Kidney (tissue), 14 donors: ENCODE data around the gene SEMA6A. TPM values are rescaled to one million over a fixed set of nuclear protein-coding genes. Genes with fewer than 3 reads are reported as not detected.
"Not testable (repeated sequence)": the region's sequence is repeated elsewhere in the genome, so short reads cannot be mapped to it uniquely, and the experiment has no call there.

Source experiments
- DNase-seq, 5 donors: peaks; one replicate each; pipeline ENCODE4 v3.0.0-alpha.2; 2013 to 2020
- FAIRE-seq: peaks from 2 replicates; lab custom pipeline; 2012; peaks lifted over from hg19 to GRCh38; lab: Jason Lieb, UNC
- H3K27ac ChIP-seq, 2 donors: one replicate each; pipeline ENCODE4 v1.7.0; 2013; ENCODE audit warnings: low read depth in 2 of 2, low read length in 2 of 2, inconsistent platforms in 1 of 2
- H3K27me3 ChIP-seq: one replicate; pipeline ENCODE4 v1.7.1; 2013; ENCODE audit warnings: low read length, inconsistent platforms; ENCODE audit not compliant: control insufficient read depth, insufficient read depth
- H3K36me3 ChIP-seq, 3 donors: one replicate each; pipeline versions ENCODE4 v1.7.0 to v1.7.1; 2013; ENCODE audit warnings: low read length in 3 of 3, control low read depth in 1 of 3, inconsistent platforms in 1 of 3; ENCODE audit not compliant: insufficient read depth in 3 of 3, control insufficient read depth in 2 of 3
- H3K4me1 ChIP-seq, 3 donors: one replicate each; pipeline versions ENCODE4 v1.7.0 to v1.7.1; 2013; ENCODE audit warnings: low read length in 3 of 3, inconsistent platforms in 1 of 3, low read depth in 1 of 3; ENCODE audit not compliant: control insufficient read depth in 2 of 3, insufficient read depth in 2 of 3
- H3K4me3 ChIP-seq, 3 donors: one replicate each; pipeline versions ENCODE4 v1.7.0 to v1.8.1; 2013; ENCODE audit warnings: low read length in 3 of 3, control low read depth in 1 of 3, inconsistent platforms in 1 of 3
- H3K9ac ChIP-seq, 3 donors: one replicate each; pipeline versions ENCODE4 v1.7.0 to v1.7.1; 2013; ENCODE audit warnings: low read length in 3 of 3, control low read depth in 1 of 3, inconsistent platforms in 1 of 3
- H3K9me3 ChIP-seq, 3 donors: one replicate each; pipeline versions ENCODE4 v1.7.0 to v1.7.1; 2013; ENCODE audit warnings: low read length in 3 of 3, control low read depth in 1 of 3, inconsistent platforms in 1 of 3; ENCODE audit not compliant: control insufficient read depth in 2 of 3, insufficient read depth in 1 of 3
- intact Hi-C: fragments of 100-400 bp; cut with DNase I; formaldehyde crosslinking; loops from one replicate; pipeline ENCODE4 v1.11.1; 2022
- polyA plus RNA-seq: library from polyadenylated mRNA; stranded (reverse); fragments of 350-450 nt; fragmentation: Illumina TruSeq; extraction: RNeasy Lipid Tissue Mini Kit (QIAGEN cat#74804); gene quantifications from one replicate; pipeline ENCODE4 v1.2.3, GENCODE V29; 2014; ENCODE audit warnings: low read depth, low replicate concordance; ENCODE audit not compliant: insufficient read depth
- total RNA-seq: library from RNA; stranded (reverse); fragmentation: NEBNext Ultra II Directional; extraction: Animal tissue kit (Norgen Biotek cat#: 25700); gene quantifications from one replicate; pipeline ENCODE4 v1.2.1, GENCODE V29; 2021
- TF ChIP-seq, protein P1 (sequence below): IDR thresholded peaks from 3 replicates; pipeline ENCODE4 v1.5.1; 2012; ENCODE audit warnings: mild to moderate bottlenecking, moderate library complexity, borderline replicate concordance; ENCODE audit not compliant: insufficient read depth; ENCODE audit errors: extremely low read depth
- donor health status: control.
- donor health status: control.
- donor health status: control.
- donor health status: control.
- donor health status: control.
- donor health status: DM: yes; HTN: yes; CAD: no.
- donor health status: Normal renal cell carcinoma (clear cell type).

SEMA6A gene
- total and polyA plus RNA-seq, 2 donors from 2014 or later = 4.0 to 51.6 TPM

DNA sequence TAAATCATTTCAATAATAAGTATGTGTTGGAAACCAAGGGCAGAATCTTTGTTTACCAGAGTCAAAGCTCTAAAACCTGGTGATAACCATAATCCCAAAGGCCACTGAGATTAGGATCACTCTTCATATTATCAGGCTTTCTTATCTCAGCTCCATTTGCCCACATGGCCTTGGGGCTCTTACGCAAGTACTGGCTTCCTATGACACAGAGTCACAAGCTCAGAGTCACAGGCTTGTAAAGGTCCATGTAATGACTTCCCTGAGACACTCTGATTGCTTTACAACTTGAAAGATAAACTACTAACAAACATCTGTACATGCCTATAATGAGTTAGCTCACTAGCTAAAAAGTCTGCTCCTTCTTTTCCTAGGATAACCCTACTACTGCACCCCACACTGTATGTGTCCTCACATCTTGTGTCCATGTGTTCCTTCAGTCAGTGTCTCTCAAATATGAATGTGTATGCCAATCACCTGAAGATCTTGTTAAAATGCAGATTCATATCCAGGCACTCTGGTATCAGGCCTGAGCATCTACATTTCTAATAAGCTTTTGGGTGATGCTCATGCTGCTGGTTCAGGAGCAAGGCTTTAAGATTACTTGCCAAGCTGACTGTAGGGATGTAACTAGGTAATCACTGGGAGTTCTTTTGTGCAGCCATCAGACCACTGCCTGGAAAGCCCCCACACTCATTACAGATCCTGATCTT, 28.4 kb downstream of the SEMA6A start:
- DNase-seq (no peak), FAIRE-seq (no peak)
- intact Hi-C loops = no loop called here
- Histone ChIP-seq H3K4me1 (peaks cover 0 to 4% (median 3%) of the 10 kb centered on the region in 3 donors), H3K9ac (no peak overlapping the region), H3K27ac (no peak overlapping the region), H3K9me3 (peaks cover 0 to 14% (median 6%) of the 10 kb centered on the region in 3 donors), H3K36me3 (no peaks in the 10 kb centered on the region), H3K4me3 (no peak overlapping the region), H3K27me3 (no peaks in the 10 kb centered on the region)
- TF ChIP-seq, protein P1, sequence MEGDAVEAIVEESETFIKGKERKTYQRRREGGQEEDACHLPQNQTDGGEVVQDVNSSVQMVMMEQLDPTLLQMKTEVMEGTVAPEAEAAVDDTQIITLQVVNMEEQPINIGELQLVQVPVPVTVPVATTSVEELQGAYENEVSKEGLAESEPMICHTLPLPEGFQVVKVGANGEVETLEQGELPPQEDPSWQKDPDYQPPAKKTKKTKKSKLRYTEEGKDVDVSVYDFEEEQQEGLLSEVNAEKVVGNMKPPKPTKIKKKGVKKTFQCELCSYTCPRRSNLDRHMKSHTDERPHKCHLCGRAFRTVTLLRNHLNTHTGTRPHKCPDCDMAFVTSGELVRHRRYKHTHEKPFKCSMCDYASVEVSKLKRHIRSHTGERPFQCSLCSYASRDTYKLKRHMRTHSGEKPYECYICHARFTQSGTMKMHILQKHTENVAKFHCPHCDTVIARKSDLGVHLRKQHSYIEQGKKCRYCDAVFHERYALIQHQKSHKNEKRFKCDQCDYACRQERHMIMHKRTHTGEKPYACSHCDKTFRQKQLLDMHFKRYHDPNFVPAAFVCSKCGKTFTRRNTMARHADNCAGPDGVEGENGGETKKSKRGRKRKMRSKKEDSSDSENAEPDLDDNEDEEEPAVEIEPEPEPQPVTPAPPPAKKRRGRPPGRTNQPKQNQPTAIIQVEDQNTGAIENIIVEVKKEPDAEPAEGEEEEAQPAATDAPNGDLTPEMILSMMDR = no peak

DNA sequence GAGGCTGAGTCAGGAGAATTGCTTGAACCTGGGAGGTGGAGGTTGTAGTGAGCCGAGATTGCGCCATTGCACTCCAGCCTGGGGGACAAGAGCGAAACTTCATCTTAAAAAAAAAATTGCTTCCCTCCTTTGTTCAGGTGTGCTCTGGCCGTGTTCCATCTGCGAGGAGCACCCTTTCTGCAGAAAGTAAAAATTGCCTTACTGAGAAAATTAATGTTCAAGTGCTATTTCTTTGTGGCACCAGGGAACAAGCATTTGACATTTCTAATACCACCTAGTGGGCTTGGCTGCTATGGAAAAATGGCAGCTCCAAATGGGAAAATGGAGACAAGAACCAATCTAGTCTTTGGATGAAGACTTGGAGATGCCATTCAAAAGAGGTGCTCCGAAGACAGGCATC, 29.2 kb downstream of the SEMA6A start:
- intact Hi-C loops, H3K27me3 ChIP-seq, DNase-seq, H3K4me3 ChIP-seq, H3K27ac ChIP-seq, H3K9ac ChIP-seq, H3K4me1 ChIP-seq, H3K36me3 ChIP-seq, FAIRE-seq: not testable (repeated sequence)
- H3K9me3 ChIP-seq = peaks cover 0 to 14% (median 6%) of the 10 kb centered on the region in 3 donors

DNA sequence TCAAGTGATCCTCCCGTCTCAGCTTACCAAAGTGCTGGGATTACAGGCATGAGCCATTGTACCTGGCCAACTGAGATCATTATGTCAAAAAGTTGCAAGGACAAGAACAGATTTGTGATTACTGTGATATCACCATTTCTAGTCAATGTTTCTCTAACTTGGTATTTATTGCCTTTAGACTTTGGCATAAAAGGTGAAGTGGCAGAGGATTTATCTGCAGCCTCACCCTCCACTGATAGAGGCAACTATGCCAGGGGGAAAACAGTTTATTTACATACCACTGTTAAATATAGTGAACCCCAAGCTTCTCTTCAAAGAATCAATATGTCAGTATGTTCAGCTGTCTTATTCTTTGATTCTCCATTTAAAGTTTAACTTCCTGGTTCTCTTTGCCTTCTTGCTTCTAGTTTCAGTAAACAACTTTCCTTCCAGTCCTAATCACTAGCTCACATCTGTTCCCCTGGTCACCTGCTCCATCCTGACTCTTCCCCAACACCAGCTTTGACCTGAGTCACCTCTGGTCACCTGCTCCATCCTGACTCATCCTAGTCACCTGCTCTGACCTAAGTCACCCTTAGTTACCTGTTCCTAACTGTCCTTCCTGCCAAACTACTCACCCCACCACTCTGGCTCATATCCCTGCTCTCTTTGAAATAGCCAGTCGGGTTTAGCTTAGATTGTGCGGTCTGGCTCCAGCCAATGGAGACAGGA, 29.9 kb downstream of the SEMA6A start:
- Histone ChIP-seq H3K36me3 (no peaks in the 10 kb centered on the region), H3K9me3 (peaks cover 0 to 14% (median 6%) of the 10 kb centered on the region in 3 donors), H3K27me3 (no peaks in the 10 kb centered on the region), H3K9ac (no peak overlapping the region), H3K4me1 (peaks cover 0 to 4% (median 3%) of the 10 kb centered on the region in 3 donors), H3K27ac (no peak overlapping the region), H3K4me3 (no peak overlapping the region)
- intact Hi-C loops = no loop called here
- TF ChIP-seq, protein P1 = no peak
- no peak for DNase-seq
- no peak for FAIRE-seq

DNA sequence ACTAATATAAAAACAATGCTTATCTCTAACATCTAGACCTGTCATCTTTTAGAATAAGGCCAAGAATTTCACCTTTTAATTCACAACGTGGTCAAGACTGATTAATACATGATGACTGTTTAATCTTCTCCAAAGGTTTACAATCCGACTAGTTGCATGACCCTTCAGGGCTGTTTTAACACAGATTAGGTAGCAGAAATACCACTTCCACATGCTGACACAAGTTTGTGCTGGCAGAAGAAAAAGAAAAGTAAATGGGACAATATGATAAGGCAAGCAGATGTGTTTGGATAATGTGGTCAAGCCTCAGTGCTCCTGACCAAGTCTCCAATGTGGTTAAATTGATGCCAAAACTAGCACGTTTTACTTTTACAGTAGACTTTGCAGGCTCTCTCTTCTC, 31.1 kb downstream of the SEMA6A start:
- no peak for DNase-seq
- intact Hi-C loops = no loop called here
- no peak overlapping the region for H3K27ac ChIP-seq
- H3K9me3 ChIP-seq = peaks cover 0 to 14% (median 6%) of the 10 kb centered on the region in 3 donors
- H3K36me3 ChIP-seq = no peaks in the 10 kb centered on the region
- FAIRE-seq = no peak
- H3K27me3 ChIP-seq = no peaks in the 10 kb centered on the region
- no peak overlapping the region for H3K9ac ChIP-seq
- TF ChIP-seq, protein P1 = no peak
- H3K4me3 ChIP-seq = no peak overlapping the region
- peaks cover 0 to 4% (median 3%) of the 10 kb centered on the region in 3 donors for H3K4me1 ChIP-seq
